GM19099 (cell line): ENCODE measurements around the gene NFYB.

Source experiments
- POLR2A ChIP-seq: IDR thresholded peaks from 3 replicates; pipeline ENCODE4 v1.6.1; 2011; ENCODE audit warnings: low read depth; ENCODE audit not compliant: insufficient read length; ENCODE audit errors: extremely low read depth

Gene NFYB

GRCh38 chr12:104095289-104095688 lies 42.7 kb downstream of the NFYB start:
- TF ChIP-seq POLR2A: no peak

GRCh38 chr12:104094284-104094683 lies 43.7 kb downstream of the NFYB start:
- TF ChIP-seq POLR2A: no peak

- no peak for TF ChIP-seq POLR2A
Measured at GRCh38 chr12:104091136-104091535, 46.9 kb downstream of the NFYB start.

GRCh38 chr12:104090685-104091084 lies 47.3 kb downstream of the NFYB start:
- no peak for TF ChIP-seq POLR2A

- TF ChIP-seq POLR2A: no peak
Measured at GRCh38 chr12:104083769-104084475, 54.1 kb downstream of the NFYB start.

- no peak for TF ChIP-seq POLR2A
Measured at GRCh38 chr12:104080764-104081163, 57.2 kb downstream of the NFYB start.

- TF ChIP-seq POLR2A: no peak
Measured at GRCh38 chr12:104079024-104079423, 59.0 kb downstream of the NFYB start.

GRCh38 chr12:104073699-104074098 lies 64.3 kb downstream of the NFYB start:
- TF ChIP-seq POLR2A: no peak

GRCh38 chr12:104072099-104072498 lies 65.9 kb downstream of the NFYB start:
- TF ChIP-seq POLR2A: no peak
